ENCODE data around the gene STRIP2. TPM values are rescaled to one million over a fixed set of nuclear protein-coding genes. Genes with fewer than 3 reads are reported as not detected.

STRIP2 gene
- total and polyA plus RNA-seq, 2 of the 13 experiments (the other 11 are each of a cell fraction or from before 2014, with no cell fraction given), result 3.9 to 8.2 TPM

GRCh38 chr7:129535896-129536295 lies 101.7 kb downstream of the STRIP2 start:
- CTCF ChIA-PET (ENCODE audit: low intra/inter-chr PET ratio, low total read pairs), result no interaction called here
- TF ChIP-seq ZHX1 (CRISPR knock-in tag; IDR thresholded peaks at IDR 0.05; ENCODE audit: low read depth), result no peak
- TF ChIP-seq ZNF264 (CRISPR knock-in tag; IDR thresholded peaks at IDR 0.05), result no peak
- no peak for TF ChIP-seq HDAC6 (IDR thresholded peaks at IDR 0.05; ENCODE audit: low read depth, low read length)
- TF ChIP-seq ZKSCAN8 (CRISPR knock-in tag; IDR thresholded peaks at IDR 0.05; ENCODE audit: borderline replicate concordance), result no peak
- TF ChIP-seq ZNF615 (CRISPR knock-in tag; IDR thresholded peaks at IDR 0.05; ENCODE audit: borderline replicate concordance), result no peak
- no peak for TF ChIP-seq PAWR (CRISPR knock-in tag; IDR thresholded peaks at IDR 0.05; ENCODE audit: borderline replicate concordance)
- no peak for TF ChIP-seq SRSF9 (IDR thresholded peaks at IDR 0.05; ENCODE audit: borderline replicate concordance, insufficient read depth, low read depth, low read length, poor library complexity, severe bottlenecking)
- no peak for TF ChIP-seq NFKB2 (CRISPR knock-in tag; IDR thresholded peaks at IDR 0.05; ENCODE audit: borderline replicate concordance)
- TF ChIP-seq AKAP8 (CRISPR knock-in tag; IDR thresholded peaks at IDR 0.05), result no peak
- no peak for TF ChIP-seq ZNF737 (CRISPR knock-in tag; IDR thresholded peaks at IDR 0.05; ENCODE audit: borderline replicate concordance)
- no peak for TF ChIP-seq MEIS2 (CRISPR knock-in tag; IDR thresholded peaks at IDR 0.05)
- TF ChIP-seq ZNF781 (CRISPR knock-in tag; IDR thresholded peaks at IDR 0.05; ENCODE audit: borderline replicate concordance, not compliant biosample characterization), result no peak
- FAIRE-seq (no peak), ATAC-seq (no peak), DNase-seq (ENCODE audit: low spot score) (no peak)
- Histone ChIP-seq H3K4me1 (ENCODE audit: insufficient read depth, low read length) (peaks cover 12% of the 10 kb centered on the region), H3K79me2 (ENCODE audit: insufficient read depth, low read length) (no peaks in the 10 kb centered on the region), H3K4me2 (ENCODE audit: low read depth, low read length) (no peak overlapping the region), H2AFZ (ENCODE audit: low read length) (no peak overlapping the region), H3K9me3 (ENCODE audit: low read length) (no peaks in the 10 kb centered on the region), H3K27me3 (ENCODE audit: control insufficient read depth in 1 of 2, insufficient read depth in 2 of 2, low read length in 2 of 2) (peaks cover 0 to 3% of the 10 kb centered on the region in 2 experiments; a peak in 2 of 5 replicates), H3K9ac (ENCODE audit: insufficient read depth, low read depth, low read length) (no peak overlapping the region), H4K20me1 (ENCODE audit: insufficient read depth, low read length) (no peaks in the 10 kb centered on the region), H3K4me3 (replicated peaks in 1 of 3; ENCODE audit: insufficient read depth in 1 of 3, low read depth in 2 of 3, low read length in 3 of 3) (no peak overlapping the region), H3K36me3 (replicated peaks in 1 of 2; ENCODE audit: control insufficient read depth in 1 of 2, insufficient read depth in 2 of 2, low read length in 2 of 2) (no peaks in the 10 kb centered on the region), H3K27ac (ENCODE audit: extremely low read length, insufficient read depth, low read length) (no peak overlapping the region)
- intact Hi-C loops (cut with micrococcal nuclease; ENCODE audit: unreplicated experiment) (no loop called here), in situ Hi-C loops (cut with HindIII; ENCODE audit: extremely low pct_ligation_motif_present, low pct_unique_long_range_greater_than_20kb) (no loop called here)
- no TSS peak for BruUV-seq (replicated peaks)
- POLR2A ChIA-PET, result interaction anchor here (0.6 kb wide), 1 partner anchor 8 kb away, joined by 3 read pairs; no protein-coding TSS in a partner anchor
- 35% methylated on average over 5 of the region's 5 CpGs for WGBS (ENCODE audit: low lambda C conversion rate)
